BE2C (cell line): Measurements from ENCODE around the gene GSTA2. TPM values are rescaled to one million over a fixed set of nuclear protein-coding genes. Genes with fewer than 3 reads are reported as not detected.
"Not testable (repeated sequence)": the region's sequence is repeated elsewhere in the genome, so short reads cannot be mapped to it uniquely, and the experiment has no call there.

Source experiments
- DNase-seq: peaks from one replicate; pipeline ENCODE4 v3.0.0-alpha.2; 2020
- H3K27me3 ChIP-seq: fragments of 250-450 bp; sonication (Bioruptor Pico); 2 replicates; pipeline ENCODE4 v1.5.1; 2020; ENCODE audit warnings: mild to moderate bottlenecking
- H3K36me3 ChIP-seq: fragments of 250-450 bp; sonication (Bioruptor Pico); 2 replicates; pipeline ENCODE4 v1.5.1; 2020; ENCODE audit warnings: mild to moderate bottlenecking
- H3K4me1 ChIP-seq: fragments of 250-450 bp; sonication (Bioruptor Pico); 2 replicates; pipeline ENCODE4 v1.5.1; 2020
- H3K4me3 ChIP-seq: 2 replicates; pipeline ENCODE4 v1.5.1; 2011; ENCODE audit warnings: low read depth, low read length
- H3K9me3 ChIP-seq: fragments of 250-450 bp; sonication (Bioruptor Pico); 2 replicates; pipeline ENCODE4 v1.5.1; 2020
- polyA plus RNA-seq: library from polyadenylated mRNA; unstranded; fragments of >200 nt; gene quantifications from one replicate; pipeline ENCODE4 v1.2.1, GENCODE V29; 2012; ENCODE audit warnings: low read depth, missing spikeins; ENCODE audit not compliant: insufficient read length, insufficient read depth
- TF ChIP-seq, protein P1 (sequence below): IDR thresholded peaks from 2 replicates; pipeline ENCODE4 v1.5.1; 2012; ENCODE audit warnings: mild to moderate bottlenecking, low read depth, low read length

Gene GSTA2
- polyA plus RNA-seq: not detected

DNA sequence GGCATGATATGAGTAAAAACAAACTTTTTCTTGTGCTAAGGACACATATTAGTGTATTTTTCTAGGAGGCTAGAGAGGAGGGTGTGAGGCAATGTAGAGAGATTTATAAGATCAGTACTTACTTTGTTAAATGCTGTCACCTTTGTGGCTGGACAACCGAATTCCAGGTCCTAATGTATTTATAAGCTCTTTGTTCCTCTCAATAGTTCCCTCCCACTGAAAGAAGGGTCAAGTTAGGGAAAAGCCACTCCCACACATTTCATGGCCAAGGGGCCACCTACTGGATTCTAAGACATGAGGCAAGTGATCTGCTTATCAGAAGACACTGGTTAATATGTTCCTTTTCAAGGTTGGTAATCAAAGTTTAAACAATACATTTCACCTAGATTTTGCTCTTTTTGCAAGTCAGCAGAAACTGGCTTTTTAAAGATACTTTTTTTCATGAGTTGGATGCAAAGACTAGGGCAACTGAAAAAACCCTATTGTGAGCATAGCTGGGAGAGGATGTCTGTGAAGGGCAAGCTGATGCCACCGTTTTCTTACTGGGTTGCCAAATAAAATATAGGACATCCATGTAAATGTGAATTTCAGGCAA, at the start of gene GSTA2:
Gene GSTA2 (minus strand): TSS at position 154 of the 595 bp plus-strand sequence. CDS start 5,528 bp downstream, outside the sequence.
- not testable (repeated sequence) for H3K4me3 ChIP-seq, H3K27me3 ChIP-seq, DNase-seq, H3K9me3 ChIP-seq, H3K4me1 ChIP-seq, H3K36me3 ChIP-seq

DNA sequence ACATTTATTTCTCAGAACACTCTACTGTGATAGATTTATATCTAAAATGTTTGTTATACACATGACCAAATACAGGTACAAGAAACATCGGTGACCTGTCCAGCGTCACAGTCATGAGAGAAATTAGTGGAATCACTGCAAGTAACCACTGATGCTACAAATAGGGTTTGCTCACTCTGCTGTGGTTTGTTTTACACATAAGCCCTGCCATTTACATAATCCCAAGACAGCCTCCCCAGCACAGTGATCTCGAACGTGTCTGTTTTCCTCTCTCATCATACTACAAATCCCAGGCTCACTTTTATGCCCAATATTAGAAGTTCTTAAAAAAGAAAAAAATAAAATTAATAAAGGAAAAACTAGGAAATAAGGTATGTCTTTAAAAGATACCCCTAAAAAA, 46.5 kb upstream of the GSTA2 start:
- DNase-seq, H3K27me3 ChIP-seq: not testable (repeated sequence)

DNA sequence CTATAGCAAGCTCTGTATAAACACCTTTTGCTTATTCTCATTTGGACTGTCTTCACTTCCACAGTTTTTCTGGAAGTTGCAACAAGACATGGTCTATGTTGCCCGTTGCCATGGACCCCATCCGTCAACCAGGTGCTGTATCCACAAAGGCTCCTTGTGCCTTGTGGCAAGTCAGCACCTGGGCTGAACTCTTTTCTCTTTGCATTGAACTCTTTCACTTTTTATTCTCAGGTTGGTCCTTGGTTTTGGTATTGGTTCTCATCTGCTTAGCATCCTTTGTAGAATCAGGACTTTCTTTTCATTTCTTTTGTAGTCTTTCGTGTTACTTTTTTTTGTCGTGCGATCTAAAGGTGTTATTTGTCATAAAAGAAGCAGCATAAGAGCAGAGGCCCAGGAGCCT, 45.4 kb upstream of the GSTA2 start:
- H3K4me3 ChIP-seq: no peak overlapping the region
- no peaks in the 10 kb centered on the region for H3K36me3 ChIP-seq
- TF ChIP-seq, protein P1, sequence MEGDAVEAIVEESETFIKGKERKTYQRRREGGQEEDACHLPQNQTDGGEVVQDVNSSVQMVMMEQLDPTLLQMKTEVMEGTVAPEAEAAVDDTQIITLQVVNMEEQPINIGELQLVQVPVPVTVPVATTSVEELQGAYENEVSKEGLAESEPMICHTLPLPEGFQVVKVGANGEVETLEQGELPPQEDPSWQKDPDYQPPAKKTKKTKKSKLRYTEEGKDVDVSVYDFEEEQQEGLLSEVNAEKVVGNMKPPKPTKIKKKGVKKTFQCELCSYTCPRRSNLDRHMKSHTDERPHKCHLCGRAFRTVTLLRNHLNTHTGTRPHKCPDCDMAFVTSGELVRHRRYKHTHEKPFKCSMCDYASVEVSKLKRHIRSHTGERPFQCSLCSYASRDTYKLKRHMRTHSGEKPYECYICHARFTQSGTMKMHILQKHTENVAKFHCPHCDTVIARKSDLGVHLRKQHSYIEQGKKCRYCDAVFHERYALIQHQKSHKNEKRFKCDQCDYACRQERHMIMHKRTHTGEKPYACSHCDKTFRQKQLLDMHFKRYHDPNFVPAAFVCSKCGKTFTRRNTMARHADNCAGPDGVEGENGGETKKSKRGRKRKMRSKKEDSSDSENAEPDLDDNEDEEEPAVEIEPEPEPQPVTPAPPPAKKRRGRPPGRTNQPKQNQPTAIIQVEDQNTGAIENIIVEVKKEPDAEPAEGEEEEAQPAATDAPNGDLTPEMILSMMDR: no peak
- no peaks in the 10 kb centered on the region for H3K27me3 ChIP-seq
- no peaks in the 10 kb centered on the region for H3K9me3 ChIP-seq
- DNase-seq: no peak
- no peaks in the 10 kb centered on the region for H3K4me1 ChIP-seq

More for the DNA sequence above, 46.5 kb upstream of the GSTA2 start:
- not testable (repeated sequence) for H3K36me3 ChIP-seq, H3K4me3 ChIP-seq, H3K9me3 ChIP-seq, H3K4me1 ChIP-seq

DNA sequence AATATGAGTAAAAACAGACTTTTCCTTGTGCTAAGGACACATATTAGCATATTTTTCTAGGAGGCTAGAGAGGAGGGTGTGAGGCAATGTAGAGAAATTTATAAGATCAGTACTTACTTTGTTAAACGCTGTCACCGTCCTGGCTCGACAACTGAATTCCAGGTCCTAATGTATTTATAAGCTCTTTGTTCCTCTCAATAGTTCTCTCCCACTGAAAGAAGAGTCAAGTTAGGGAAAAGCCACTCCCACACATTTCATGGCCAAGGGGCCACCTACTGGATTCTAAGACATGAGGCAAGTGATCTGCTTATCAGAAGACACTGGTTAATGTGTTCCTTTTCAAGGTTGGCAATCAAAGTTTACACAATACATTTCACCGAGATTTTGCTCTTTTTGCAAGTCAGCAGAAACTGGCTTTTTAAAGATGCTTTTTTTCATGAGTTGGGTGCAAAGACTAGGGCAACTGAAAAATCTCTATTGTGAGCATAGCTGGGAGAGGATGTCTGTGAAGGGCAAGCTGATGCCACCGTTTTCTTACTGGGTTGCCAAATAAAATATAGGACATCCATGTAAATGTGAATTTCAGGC, 40.5 kb upstream of the GSTA2 start, which contains the start of gene GSTA1:
Gene GSTA1 (minus strand): TSS at position 149 of the 588 bp plus-strand sequence. CDS start 4,549 bp downstream, outside the sequence.
- not testable (repeated sequence) for H3K27me3 ChIP-seq, H3K4me3 ChIP-seq, H3K9me3 ChIP-seq, DNase-seq, H3K4me1 ChIP-seq, H3K36me3 ChIP-seq

DNA sequence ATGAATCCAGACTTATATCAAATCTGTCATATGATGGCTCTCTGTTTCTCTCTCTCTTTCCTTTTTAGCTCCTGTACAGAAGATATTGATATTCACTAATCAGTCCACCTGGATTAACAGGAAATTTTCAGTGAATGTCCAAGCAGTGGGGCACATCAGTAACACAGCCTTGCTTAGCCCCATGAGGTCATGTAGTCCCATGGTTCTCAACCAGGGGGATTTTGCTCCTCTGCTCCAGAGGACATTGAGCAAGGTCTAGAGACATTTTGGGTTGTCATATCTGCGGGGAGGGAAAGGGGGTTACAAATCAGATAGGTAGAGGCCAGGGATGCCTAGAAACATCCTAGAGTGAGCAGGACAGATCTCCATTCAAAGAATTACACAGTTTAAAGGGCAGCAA, 39.5 kb upstream of the GSTA2 start:
- Histone ChIP-seq H3K4me3 (no peak overlapping the region), H3K9me3 (no peaks in the 10 kb centered on the region), H3K27me3 (no peaks in the 10 kb centered on the region), H3K4me1 (no peaks in the 10 kb centered on the region), H3K36me3 (no peaks in the 10 kb centered on the region)
- TF ChIP-seq, protein P1: no peak
- DNase-seq: no peak

DNA sequence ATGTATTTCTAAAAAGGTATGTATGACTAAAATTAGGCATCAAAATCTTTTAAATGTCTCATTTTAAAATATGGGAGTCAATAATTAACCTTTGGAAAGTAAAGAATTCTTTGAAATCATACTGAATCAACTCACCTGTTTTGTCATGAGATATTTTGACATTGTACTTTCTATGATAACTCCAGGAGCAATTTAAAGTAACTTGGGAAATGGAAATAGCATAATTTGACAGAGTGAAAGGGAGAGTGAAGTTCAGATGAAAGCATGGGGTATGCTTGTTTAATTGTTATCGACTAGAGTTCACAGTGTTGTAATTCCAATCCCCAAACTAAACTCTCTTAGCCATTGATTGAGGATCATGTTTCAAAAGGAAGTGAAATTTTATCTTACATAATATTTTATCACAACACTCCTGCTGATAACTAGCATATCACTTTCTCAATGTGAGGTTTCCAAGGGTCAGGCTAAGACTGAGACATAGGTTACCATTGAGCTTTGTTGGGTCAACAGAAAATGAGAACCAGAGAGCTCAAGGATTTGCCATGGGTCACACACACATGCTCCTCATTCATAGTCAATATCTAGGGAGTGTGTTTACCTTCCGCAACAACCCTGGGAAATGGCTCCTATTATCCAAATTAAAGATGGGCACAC, 38.0 kb upstream of the GSTA2 start:
- H3K4me3 ChIP-seq: no peak overlapping the region
- H3K27me3 ChIP-seq: no peaks in the 10 kb centered on the region
- no peak for DNase-seq
- no peaks in the 10 kb centered on the region for H3K4me1 ChIP-seq
- TF ChIP-seq, protein P1: no peak
- H3K36me3 ChIP-seq: no peaks in the 10 kb centered on the region
- no peaks in the 10 kb centered on the region for H3K9me3 ChIP-seq

DNA sequence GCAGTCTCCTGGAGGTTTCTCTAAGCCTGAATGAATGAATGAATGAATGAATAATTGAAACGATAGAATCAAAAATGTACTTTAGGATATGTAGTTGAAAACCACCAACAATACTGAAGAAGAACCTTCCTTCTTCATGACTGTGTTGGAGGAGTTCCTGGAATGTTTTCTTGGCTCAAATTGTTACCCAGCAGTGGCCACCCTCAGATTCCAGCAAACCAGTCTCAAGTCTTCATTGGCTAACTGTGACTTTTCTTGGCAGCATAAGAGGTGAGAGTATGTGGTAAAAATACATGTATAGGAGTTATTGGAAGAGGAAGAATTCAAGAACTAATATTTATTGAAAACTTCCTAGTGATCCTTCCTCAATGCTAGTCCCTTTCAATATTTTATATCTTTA, 36.0 kb upstream of the GSTA2 start:
- H3K4me3 ChIP-seq, H3K9me3 ChIP-seq, DNase-seq, H3K36me3 ChIP-seq, H3K4me1 ChIP-seq, H3K27me3 ChIP-seq: not testable (repeated sequence)

DNA sequence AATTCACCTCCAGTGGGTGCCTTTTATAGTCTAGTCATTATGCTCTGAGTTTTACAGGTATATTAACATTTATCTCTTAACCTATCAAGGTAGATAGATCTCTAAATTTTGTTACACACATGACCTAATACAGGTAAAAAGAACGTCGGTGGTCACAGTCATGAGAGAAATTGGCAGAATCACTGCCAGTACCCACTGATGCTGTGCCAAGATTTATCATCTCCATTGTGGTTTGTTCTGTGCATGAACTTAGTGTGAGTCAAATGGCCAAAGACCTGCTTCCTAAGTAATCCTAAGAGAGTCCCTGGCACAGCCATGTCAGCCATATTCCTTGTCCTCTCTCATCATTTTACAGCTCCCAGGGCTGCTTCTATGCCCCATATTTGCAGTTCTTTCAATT, 31.1 kb upstream of the GSTA2 start:
- not testable (repeated sequence) for H3K9me3 ChIP-seq, H3K36me3 ChIP-seq, H3K4me3 ChIP-seq, H3K4me1 ChIP-seq, H3K27me3 ChIP-seq, DNase-seq
